Keratinocyte (primary cell): Measurements from ENCODE around the gene HEG1. TPM values are rescaled to one million over a fixed set of nuclear protein-coding genes. Genes with fewer than 3 reads are reported as not detected.

Experiments
- DNase-seq: peaks from one replicate; pipeline ENCODE4 v3.0.0-alpha.2; 2011; ENCODE audit warnings: low read depth, missing footprints, low spot score
- FAIRE-seq: peaks from 2 replicates; lab custom pipeline; 2011; peaks lifted over from hg19 to GRCh38; lab: Jason Lieb, UNC
- H2AFZ ChIP-seq: 2 replicates; pipeline ENCODE4 v1.6.0; 2012; ENCODE audit warnings: low read length, control low read depth, inconsistent platforms; ENCODE audit not compliant: control insufficient read depth
- H3K27ac ChIP-seq: 2 replicates; pipeline ENCODE4 v1.5.1; 2011; ENCODE audit warnings: low read length; ENCODE audit not compliant: control insufficient read depth, insufficient read depth
- H3K27me3 ChIP-seq: 3 replicates; pipeline ENCODE4 v1.6.0; 2011; ENCODE audit warnings: low read length; ENCODE audit not compliant: control insufficient read depth, insufficient read depth; ENCODE audit errors: extremely low read depth
- H3K36me3 ChIP-seq, 2 experiments: 2 replicates in 1 of 2; 3 replicates in 1 of 2; pipeline ENCODE4 v1.5.1; 2011; ENCODE audit warnings: low read length in 2 of 2, mild to moderate bottlenecking in 1 of 2; ENCODE audit not compliant: control insufficient read depth in 2 of 2, insufficient read depth in 2 of 2; ENCODE audit errors: extremely low read depth in 1 of 2
- H3K4me1 ChIP-seq: 3 replicates; pipeline ENCODE4 v1.5.1; 2011; ENCODE audit warnings: low read length; ENCODE audit not compliant: control insufficient read depth, insufficient read depth; ENCODE audit errors: extremely low read depth
- H3K4me2 ChIP-seq: 3 replicates; pipeline ENCODE4 v1.6.0; 2011; ENCODE audit warnings: low read depth, low read length; ENCODE audit not compliant: control insufficient read depth, insufficient read depth; ENCODE audit errors: extremely low read depth
- H3K4me3 ChIP-seq, 3 experiments: fragments of 200-600 bp in 1 of 3; sonication (generic) in 1 of 3; 2 replicates in 2 of 3; 3 replicates in 1 of 3; pipeline ENCODE4 v1.5.1; 2011 to 2016; ENCODE audit warnings: low read length in 3 of 3, mild to moderate bottlenecking in 3 of 3, control low read depth in 2 of 3, inconsistent platforms in 1 of 3, low read depth in 1 of 3, mixed read lengths in 1 of 3, mixed run types in 1 of 3, moderate library complexity in 1 of 3; ENCODE audit not compliant: control insufficient read depth in 2 of 3, insufficient read depth in 2 of 3; ENCODE audit errors: extremely low read depth in 1 of 3
- H3K79me2 ChIP-seq: 2 replicates; pipeline ENCODE4 v1.6.0; 2012; ENCODE audit warnings: low read length; ENCODE audit not compliant: control insufficient read depth, insufficient read depth
- H3K9ac ChIP-seq: 3 replicates; pipeline ENCODE4 v1.6.0; 2011; ENCODE audit warnings: low read length; ENCODE audit not compliant: control insufficient read depth, insufficient read depth; ENCODE audit errors: extremely low read depth
- H3K9me1 ChIP-seq: 3 replicates; pipeline ENCODE4 v1.6.0; 2011; ENCODE audit warnings: low read length; ENCODE audit not compliant: control insufficient read depth, insufficient read depth; ENCODE audit errors: extremely low read depth
- H3K9me3 ChIP-seq: 2 replicates; pipeline ENCODE4 v1.5.1; 2012; ENCODE audit warnings: low read depth, low read length; ENCODE audit not compliant: control insufficient read depth
- H4K20me1 ChIP-seq: 3 replicates; pipeline ENCODE4 v1.6.0; 2011; ENCODE audit warnings: low read length; ENCODE audit not compliant: control insufficient read depth, insufficient read depth; ENCODE audit errors: extremely low read depth
- EZH2 ChIP-seq: IDR thresholded peaks from one replicate; pipeline ENCODE4 v1.6.1; 2012; ENCODE audit warnings: inconsistent platforms, mild to moderate bottlenecking, low read length, moderate library complexity
- dilution Hi-C: fragments of 300-500 bp; cut with MboI; formaldehyde crosslinking; loops from one replicate; pipeline ENCODE4 v1.7.0; 2020; ENCODE audit warnings: low sequenced_read_pairs; ENCODE audit not compliant: extremely low pct_ligation_motif_present
- polyA plus RNA-seq, 5 experiments: library from polyadenylated mRNA; depleted of rRNA in 3 of 5; stranded (reverse) in 3 of 5; stranded (forward) in 1 of 5; unstranded in 1 of 5; fragments of >200 nt; gene quantifications; 1 replicate in 1 of 5; 2 replicates in 3 of 5; 3 replicates in 1 of 5; pipeline versions ENCODE4 v1.2.1 to v1.2.3, GENCODE V29; 2011 to 2012; ENCODE audit warnings: missing spikeins in 2 of 5, low read depth in 1 of 5, low replicate concordance in 1 of 5
- TF ChIP-seq, protein P1 (sequence below), 3 experiments: IDR thresholded peaks in 1 of 3; conservative IDR thresholded peaks in 1 of 3; optimal IDR thresholded peaks in 1 of 3; 2 replicates in 2 of 3; 3 replicates in 1 of 3; pipeline versions ENCODE3 to v1.5.1; 2011; ENCODE audit warnings: low read length in 3 of 3, mild to moderate bottlenecking in 3 of 3, moderate library complexity in 2 of 3, control low read depth in 1 of 3, inconsistent platforms in 1 of 3; ENCODE audit not compliant: insufficient read depth in 2 of 3; ENCODE audit errors: extremely low read depth in 1 of 3

Gene HEG1
- polyA plus RNA-seq, 1 donor (not counting 4 experiments of a cell fraction or from before 2014, with no cell fraction given) = 12.7 TPM

DNA sequence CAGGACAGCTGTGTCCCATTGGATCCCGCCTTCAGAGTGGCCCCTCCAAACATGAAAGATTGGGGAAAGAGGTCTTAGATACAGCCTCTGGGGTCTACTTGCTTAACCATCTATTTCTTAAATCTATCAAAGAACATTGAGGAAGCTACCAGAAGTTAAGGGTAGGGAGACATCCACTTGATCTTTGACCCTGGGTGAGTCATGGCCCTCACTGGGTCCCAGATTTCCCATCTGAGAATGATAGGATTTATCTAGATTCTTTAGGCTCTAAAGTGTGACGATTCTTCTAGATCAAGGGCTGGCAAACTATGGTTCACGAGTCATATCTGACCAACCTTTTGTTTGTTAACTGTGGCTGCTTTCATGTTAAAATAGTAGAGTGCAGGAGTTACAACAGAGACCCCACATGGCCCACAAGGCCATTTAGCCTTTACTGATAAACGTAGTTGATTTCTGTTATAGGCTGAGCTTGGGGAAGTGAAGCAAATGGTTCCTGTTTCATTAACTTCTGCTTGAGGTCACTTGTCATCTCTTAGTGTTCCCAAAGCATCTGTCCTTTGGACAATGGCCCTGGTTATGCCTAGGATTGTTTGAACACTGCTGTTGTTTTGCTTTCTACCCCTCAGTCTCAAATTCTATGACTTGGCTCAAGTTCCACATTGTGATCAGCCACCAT, 129.2 kb downstream of the HEG1 start:
- no peaks in the 10 kb centered on the region for H3K79me2 ChIP-seq
- H3K9ac ChIP-seq = no peak overlapping the region
- no peak overlapping the region for H3K4me3 ChIP-seq
- peaks cover 4% of the 10 kb centered on the region for H3K27me3 ChIP-seq
- FAIRE-seq (no peak), DNase-seq (no peak)
- no peak overlapping the region for H3K4me2 ChIP-seq
- H3K36me3 ChIP-seq = no peaks in the 10 kb centered on the region
- no peaks in the 10 kb centered on the region for H4K20me1 ChIP-seq
- H3K9me1 ChIP-seq = no peaks in the 10 kb centered on the region
- H2AFZ ChIP-seq = no peak overlapping the region
- dilution Hi-C loops = no loop called here
- no peak overlapping the region for H3K27ac ChIP-seq
- no peak for TF ChIP-seq EZH2
- TF ChIP-seq, protein P1, sequence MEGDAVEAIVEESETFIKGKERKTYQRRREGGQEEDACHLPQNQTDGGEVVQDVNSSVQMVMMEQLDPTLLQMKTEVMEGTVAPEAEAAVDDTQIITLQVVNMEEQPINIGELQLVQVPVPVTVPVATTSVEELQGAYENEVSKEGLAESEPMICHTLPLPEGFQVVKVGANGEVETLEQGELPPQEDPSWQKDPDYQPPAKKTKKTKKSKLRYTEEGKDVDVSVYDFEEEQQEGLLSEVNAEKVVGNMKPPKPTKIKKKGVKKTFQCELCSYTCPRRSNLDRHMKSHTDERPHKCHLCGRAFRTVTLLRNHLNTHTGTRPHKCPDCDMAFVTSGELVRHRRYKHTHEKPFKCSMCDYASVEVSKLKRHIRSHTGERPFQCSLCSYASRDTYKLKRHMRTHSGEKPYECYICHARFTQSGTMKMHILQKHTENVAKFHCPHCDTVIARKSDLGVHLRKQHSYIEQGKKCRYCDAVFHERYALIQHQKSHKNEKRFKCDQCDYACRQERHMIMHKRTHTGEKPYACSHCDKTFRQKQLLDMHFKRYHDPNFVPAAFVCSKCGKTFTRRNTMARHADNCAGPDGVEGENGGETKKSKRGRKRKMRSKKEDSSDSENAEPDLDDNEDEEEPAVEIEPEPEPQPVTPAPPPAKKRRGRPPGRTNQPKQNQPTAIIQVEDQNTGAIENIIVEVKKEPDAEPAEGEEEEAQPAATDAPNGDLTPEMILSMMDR (optimal IDR thresholded peaks at IDR 0.05 in 1 of 3, IDR thresholded peaks at IDR 0.05 in 1 of 3, conservative IDR thresholded peaks at IDR 0.05 in 1 of 3; ENCODE audit: extremely low read depth in 1 of 3, insufficient read depth in 2 of 3, low read length in 3 of 3) = no peak
- no peaks in the 10 kb centered on the region for H3K4me1 ChIP-seq
- no peaks in the 10 kb centered on the region for H3K9me3 ChIP-seq

DNA sequence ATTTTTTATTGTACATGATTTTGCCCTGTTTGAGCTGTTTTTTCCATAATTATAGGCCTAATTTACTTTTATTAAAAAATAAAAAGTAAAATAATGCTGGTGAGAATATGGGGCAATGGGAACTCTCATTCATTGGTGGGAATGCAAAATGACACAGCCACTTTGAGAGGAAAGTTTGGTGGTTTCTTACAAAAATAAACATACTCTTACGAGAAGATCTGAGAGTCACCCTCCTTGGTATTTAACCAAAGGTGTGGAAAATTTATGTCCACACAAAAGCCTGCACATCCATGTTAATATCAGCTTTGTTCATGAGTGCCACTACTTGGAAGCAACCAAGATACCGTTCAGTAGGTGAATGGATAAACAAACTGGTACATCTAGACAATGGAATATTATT, 131.1 kb downstream of the HEG1 start:
- H3K9ac ChIP-seq = no peak overlapping the region
- H3K27ac ChIP-seq = no peak overlapping the region
- DNase-seq (no peak), FAIRE-seq (peak; percentile 5)
- no peaks in the 10 kb centered on the region for H3K9me3 ChIP-seq
- H3K36me3 ChIP-seq = no peaks in the 10 kb centered on the region
- no peaks in the 10 kb centered on the region for H3K9me1 ChIP-seq
- dilution Hi-C loops = no loop called here
- H4K20me1 ChIP-seq = no peaks in the 10 kb centered on the region
- no peaks in the 10 kb centered on the region for H3K79me2 ChIP-seq
- peaks cover 4% of the 10 kb centered on the region for H3K27me3 ChIP-seq
- no peak for TF ChIP-seq EZH2
- no peak overlapping the region for H3K4me2 ChIP-seq
- no peak overlapping the region for H3K4me3 ChIP-seq
- no peak overlapping the region for H2AFZ ChIP-seq
- H3K4me1 ChIP-seq = no peaks in the 10 kb centered on the region

DNA sequence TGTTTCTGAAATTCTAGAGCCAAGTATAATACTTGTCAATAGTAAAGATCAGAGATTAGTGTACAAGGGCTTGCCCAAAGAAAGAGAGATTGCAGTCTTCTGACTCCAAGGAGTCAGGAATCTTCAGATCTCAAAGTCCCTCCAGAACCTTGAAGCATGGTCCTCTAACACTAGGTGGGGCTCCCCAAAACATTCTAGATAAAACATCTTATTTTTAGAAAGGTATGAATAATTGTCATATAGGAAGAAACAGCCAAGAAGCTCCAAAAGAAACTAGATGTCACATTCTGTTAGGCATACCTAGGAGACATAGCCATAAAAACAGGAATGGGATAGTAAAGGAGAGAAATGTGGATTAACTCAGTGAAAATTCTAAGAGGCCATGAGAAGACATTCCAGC, 132.0 kb downstream of the HEG1 start:
- peaks cover 4% of the 10 kb centered on the region for H3K27me3 ChIP-seq
- H3K4me3 ChIP-seq = no peak overlapping the region
- no peak overlapping the region for H3K9ac ChIP-seq
- no peak for TF ChIP-seq EZH2
- TF ChIP-seq, protein P1 (optimal IDR thresholded peaks at IDR 0.05 in 1 of 3, IDR thresholded peaks at IDR 0.05 in 1 of 3, conservative IDR thresholded peaks at IDR 0.05 in 1 of 3; ENCODE audit: extremely low read depth in 1 of 3, insufficient read depth in 2 of 3, low read length in 3 of 3) = peak in 1 of 3 experiments; percentile 25
- H3K9me3 ChIP-seq = no peaks in the 10 kb centered on the region
- no peaks in the 10 kb centered on the region for H3K79me2 ChIP-seq
- FAIRE-seq (no peak), DNase-seq (no peak)
- dilution Hi-C loops = no loop called here
- H3K4me2 ChIP-seq = no peak overlapping the region
- no peak overlapping the region for H2AFZ ChIP-seq
- no peaks in the 10 kb centered on the region for H3K9me1 ChIP-seq
- H3K4me1 ChIP-seq = no peaks in the 10 kb centered on the region
- no peaks in the 10 kb centered on the region for H3K36me3 ChIP-seq
- H4K20me1 ChIP-seq = no peaks in the 10 kb centered on the region
- no peak overlapping the region for H3K27ac ChIP-seq
